Measurements from ENCODE around the gene NOXA1. TPM values are rescaled to one million over a fixed set of nuclear protein-coding genes. Genes with fewer than 3 reads are reported as not detected.

Gene NOXA1
- total RNA-seq, 3 donors from 2014 or later = 2.9 to 13.8 (median 4.6) TPM

DNA sequence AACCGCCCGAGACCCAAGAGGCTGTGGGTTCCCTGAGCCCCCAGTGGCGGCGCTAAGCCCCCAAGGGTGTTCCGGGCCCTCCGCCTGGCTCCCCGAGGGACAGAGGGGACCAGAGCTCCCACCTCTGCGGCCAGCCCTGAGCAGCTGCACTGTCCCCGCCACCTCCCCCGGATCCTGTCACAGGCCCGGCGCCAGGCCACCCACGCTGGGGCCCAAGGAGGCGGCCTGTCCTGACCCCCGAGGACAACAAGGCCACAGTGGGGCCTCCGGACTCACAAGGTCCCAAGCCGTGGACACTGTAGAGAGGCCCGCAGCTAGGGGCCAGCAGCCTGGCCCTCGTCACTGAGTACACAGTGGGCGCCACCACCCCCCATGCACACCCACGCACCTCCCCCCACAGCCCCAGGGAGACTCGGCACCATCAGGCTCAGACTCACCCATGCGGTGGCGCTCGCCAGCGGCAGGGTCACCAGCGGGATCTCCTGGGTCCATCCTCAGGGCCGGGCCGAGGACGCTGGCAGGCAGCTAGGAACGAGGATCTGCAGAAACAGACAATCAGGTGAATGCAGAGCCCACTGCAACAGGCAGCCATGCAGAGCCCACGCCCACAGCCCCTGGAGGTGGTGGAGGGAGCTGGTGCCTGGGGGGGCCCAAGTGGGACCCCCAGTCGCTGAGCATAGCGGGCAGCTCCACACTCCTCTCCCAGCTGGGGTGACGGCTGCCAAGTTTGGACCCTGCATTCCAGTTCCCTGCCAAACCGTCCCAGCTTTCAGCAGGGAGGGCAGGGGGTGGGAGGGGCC lies 28.1 kb upstream of the NOXA1 start:
- no peak for DNase-seq (ENCODE audit: low spot score in 2 of 2)
- Histone ChIP-seq H3K27ac (no peak overlapping the region), H3K4me1 (no peaks in the 10 kb centered on the region), H3K4me3 (no peak overlapping the region), H3K27me3 (no peaks in the 10 kb centered on the region), H3K36me3 (no peaks in the 10 kb centered on the region), H3K9me3 (no peaks in the 10 kb centered on the region)
- TF ChIP-seq, protein P1, sequence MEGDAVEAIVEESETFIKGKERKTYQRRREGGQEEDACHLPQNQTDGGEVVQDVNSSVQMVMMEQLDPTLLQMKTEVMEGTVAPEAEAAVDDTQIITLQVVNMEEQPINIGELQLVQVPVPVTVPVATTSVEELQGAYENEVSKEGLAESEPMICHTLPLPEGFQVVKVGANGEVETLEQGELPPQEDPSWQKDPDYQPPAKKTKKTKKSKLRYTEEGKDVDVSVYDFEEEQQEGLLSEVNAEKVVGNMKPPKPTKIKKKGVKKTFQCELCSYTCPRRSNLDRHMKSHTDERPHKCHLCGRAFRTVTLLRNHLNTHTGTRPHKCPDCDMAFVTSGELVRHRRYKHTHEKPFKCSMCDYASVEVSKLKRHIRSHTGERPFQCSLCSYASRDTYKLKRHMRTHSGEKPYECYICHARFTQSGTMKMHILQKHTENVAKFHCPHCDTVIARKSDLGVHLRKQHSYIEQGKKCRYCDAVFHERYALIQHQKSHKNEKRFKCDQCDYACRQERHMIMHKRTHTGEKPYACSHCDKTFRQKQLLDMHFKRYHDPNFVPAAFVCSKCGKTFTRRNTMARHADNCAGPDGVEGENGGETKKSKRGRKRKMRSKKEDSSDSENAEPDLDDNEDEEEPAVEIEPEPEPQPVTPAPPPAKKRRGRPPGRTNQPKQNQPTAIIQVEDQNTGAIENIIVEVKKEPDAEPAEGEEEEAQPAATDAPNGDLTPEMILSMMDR (IDR thresholded peaks at IDR 0.05) = no peak
- TF ChIP-seq POLR2A (IDR thresholded peaks at IDR 0.05) = no peak
- no peak for TF ChIP-seq POLR2AphosphoS5 (IDR thresholded peaks at IDR 0.05)
- intact Hi-C loops (cut with DNase I; ENCODE audit: low total_unique reads) = no loop called here

DNA sequence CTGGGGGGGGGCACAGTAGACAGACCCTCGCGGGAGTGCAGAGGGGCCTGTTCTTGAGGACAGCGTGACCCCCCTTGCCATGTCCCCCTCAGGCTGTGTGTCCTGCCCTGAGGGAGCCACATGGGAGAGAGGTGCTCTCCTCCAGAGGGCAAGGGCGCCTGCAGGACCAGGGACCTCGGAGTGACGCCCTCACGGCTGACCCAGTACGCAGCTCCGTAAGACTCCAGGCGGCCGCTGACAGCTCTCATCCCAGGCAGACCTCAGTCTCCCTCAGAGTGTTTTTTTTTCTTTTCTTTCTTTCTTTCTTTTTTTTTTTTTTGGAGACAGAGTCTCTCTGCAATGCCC lies 27.6 kb upstream of the NOXA1 start:
- DNase-seq (ENCODE audit: low spot score in 2 of 2) = no peak
- intact Hi-C loops (cut with DNase I; ENCODE audit: low total_unique reads) = no loop called here
- Histone ChIP-seq H3K27ac (no peak overlapping the region), H3K27me3 (no peaks in the 10 kb centered on the region), H3K36me3 (no peaks in the 10 kb centered on the region), H3K4me1 (no peaks in the 10 kb centered on the region), H3K4me3 (no peak overlapping the region), H3K9me3 (no peaks in the 10 kb centered on the region)
- TF ChIP-seq, protein P1 (IDR thresholded peaks at IDR 0.05) = no peak
- no peak for TF ChIP-seq POLR2AphosphoS5 (IDR thresholded peaks at IDR 0.05)
- TF ChIP-seq POLR2A (IDR thresholded peaks at IDR 0.05) = no peak

DNA sequence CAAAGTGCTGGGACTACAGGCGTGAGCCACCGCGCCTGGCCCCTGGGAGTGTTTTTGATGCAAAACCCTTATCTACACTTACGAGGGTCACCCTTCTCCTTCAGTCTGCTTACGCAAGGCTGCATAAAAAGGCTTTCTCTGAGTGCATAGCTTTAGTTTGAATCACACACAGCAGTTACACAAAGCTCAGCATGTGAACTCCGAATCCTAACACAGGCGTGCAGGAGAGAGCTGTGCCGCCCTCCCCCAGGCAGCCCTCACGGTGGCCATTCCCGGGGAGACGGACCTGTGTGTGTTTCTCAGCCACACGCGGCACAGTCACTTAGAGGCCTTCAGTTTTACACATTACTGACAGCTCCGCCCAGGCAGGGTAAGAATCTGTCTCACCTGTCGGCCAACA lies 27.0 kb upstream of the NOXA1 start:
- Histone ChIP-seq H3K9me3 (no peaks in the 10 kb centered on the region), H3K4me3 (no peak overlapping the region), H3K36me3 (no peaks in the 10 kb centered on the region), H3K27ac (no peak overlapping the region), H3K4me1 (no peaks in the 10 kb centered on the region), H3K27me3 (no peaks in the 10 kb centered on the region)
- intact Hi-C loops (cut with DNase I; ENCODE audit: low total_unique reads) = no loop called here
- no peak for DNase-seq (ENCODE audit: low spot score in 2 of 2)
- no peak for TF ChIP-seq POLR2AphosphoS5 (IDR thresholded peaks at IDR 0.05)
- TF ChIP-seq, protein P1 (IDR thresholded peaks at IDR 0.05) = no peak
- no peak for TF ChIP-seq POLR2A (IDR thresholded peaks at IDR 0.05)

DNA sequence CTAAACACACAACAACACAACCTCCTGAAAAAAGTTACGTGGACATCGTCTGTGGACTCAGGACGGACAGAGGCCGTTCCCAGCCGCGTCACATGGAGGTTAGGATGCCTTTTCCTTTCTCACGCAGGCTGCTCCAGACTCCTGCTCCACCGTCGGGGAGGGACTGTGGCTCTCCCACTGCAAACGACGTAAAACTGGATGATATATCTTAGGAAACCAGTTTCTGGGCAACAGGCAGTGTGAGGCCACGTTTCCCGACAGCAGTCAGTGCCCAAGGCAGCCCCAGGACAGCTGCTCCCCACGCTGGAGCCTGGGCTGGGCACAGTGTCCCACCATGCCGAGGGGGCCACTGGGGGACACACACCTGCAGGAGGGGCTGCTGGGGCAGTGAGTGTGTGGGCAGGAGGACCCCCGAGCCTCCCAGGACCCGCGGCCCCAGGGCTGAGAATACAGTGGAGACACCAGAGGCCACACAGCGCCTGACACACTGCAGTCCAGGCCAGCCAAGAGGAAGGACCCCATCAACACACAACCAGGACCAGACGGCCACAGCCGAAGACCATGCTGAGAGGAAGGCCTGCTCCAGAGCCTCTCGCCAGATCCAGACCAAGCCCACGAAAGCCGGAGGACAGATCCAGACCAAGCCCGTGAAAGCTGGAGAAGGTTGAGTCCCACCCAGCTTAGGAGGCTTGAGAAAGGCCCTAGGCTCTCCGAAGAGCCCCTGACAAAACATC lies 26.4 kb upstream of the NOXA1 start:
- H3K27me3 ChIP-seq = no peaks in the 10 kb centered on the region
- DNase-seq (ENCODE audit: low spot score in 2 of 2) = no peak
- intact Hi-C loops (cut with DNase I; ENCODE audit: low total_unique reads) = no loop called here
- H3K27ac ChIP-seq = no peak overlapping the region
- H3K4me1 ChIP-seq = no peaks in the 10 kb centered on the region
- no peaks in the 10 kb centered on the region for H3K36me3 ChIP-seq
- H3K9me3 ChIP-seq = no peaks in the 10 kb centered on the region
- TF ChIP-seq POLR2AphosphoS5 (IDR thresholded peaks at IDR 0.05) = no peak
- TF ChIP-seq, protein P1 (IDR thresholded peaks at IDR 0.05) = no peak
- no peak overlapping the region for H3K4me3 ChIP-seq
